ENCODE data around the gene TRERF1. TPM values are rescaled to one million over a fixed set of nuclear protein-coding genes. Genes with fewer than 3 reads are reported as not detected.

Gene TRERF1
- total RNA-seq, 1 donor from 2014 or later, result 13.2 TPM

DNA sequence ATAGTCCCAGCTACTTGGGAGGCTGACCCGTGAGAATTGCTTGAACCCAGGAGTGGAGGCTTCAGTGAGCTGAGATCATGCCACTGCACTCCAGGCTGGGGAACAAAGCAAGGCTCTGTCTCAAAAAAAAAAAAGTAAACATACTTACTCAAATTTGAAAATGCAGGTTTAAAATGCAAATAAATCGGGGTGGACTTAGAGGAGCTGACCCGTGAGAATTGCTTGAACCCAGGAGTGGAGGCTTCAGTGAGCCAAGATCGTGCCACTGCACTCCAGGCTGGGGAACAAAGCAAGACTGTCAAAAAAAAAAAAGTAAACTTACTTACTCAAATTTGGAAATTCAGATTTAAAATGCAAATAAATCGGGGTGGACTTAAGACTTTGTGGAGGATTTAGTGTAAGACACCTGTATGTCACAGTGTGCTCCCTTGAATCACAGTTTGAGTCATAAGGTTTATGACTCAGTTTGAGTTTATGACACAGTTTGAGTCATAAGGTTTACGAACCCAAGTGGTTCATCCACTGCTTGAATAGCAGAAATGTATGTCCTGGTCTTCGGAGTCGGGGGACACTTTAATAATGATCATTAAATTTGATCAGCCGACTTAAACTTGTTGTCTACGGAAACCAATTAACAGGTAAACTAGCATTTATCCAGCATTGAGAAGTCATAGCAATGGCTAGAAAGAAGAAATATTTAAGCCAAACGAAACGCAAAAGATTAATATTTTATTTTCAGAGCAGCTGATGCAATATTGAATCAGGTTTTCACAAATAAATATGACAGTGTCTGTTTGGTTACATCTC is 227.3 kb downstream of the TRERF1 start:
- no peaks in the 10 kb centered on the region for H3K27me3 Mint-ChIP-seq
- H3K9me3 Mint-ChIP-seq, result no peaks in the 10 kb centered on the region
- H3K36me3 Mint-ChIP-seq, result no peaks in the 10 kb centered on the region
- no peak for DNase-seq (ENCODE audit: extremely low spot score, unreplicated experiment)
- peaks cover 16% of the 10 kb centered on the region for H3K4me1 Mint-ChIP-seq (ENCODE audit: unreplicated experiment)
- peak overlapping the region; percentile 77 for H3K27ac Mint-ChIP-seq
- peak overlapping the region; percentile 11 for H3K4me3 Mint-ChIP-seq
- TF ChIP-seq, protein P1, sequence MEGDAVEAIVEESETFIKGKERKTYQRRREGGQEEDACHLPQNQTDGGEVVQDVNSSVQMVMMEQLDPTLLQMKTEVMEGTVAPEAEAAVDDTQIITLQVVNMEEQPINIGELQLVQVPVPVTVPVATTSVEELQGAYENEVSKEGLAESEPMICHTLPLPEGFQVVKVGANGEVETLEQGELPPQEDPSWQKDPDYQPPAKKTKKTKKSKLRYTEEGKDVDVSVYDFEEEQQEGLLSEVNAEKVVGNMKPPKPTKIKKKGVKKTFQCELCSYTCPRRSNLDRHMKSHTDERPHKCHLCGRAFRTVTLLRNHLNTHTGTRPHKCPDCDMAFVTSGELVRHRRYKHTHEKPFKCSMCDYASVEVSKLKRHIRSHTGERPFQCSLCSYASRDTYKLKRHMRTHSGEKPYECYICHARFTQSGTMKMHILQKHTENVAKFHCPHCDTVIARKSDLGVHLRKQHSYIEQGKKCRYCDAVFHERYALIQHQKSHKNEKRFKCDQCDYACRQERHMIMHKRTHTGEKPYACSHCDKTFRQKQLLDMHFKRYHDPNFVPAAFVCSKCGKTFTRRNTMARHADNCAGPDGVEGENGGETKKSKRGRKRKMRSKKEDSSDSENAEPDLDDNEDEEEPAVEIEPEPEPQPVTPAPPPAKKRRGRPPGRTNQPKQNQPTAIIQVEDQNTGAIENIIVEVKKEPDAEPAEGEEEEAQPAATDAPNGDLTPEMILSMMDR (conservative IDR thresholded peaks at IDR 0.05), result no peak

DNA sequence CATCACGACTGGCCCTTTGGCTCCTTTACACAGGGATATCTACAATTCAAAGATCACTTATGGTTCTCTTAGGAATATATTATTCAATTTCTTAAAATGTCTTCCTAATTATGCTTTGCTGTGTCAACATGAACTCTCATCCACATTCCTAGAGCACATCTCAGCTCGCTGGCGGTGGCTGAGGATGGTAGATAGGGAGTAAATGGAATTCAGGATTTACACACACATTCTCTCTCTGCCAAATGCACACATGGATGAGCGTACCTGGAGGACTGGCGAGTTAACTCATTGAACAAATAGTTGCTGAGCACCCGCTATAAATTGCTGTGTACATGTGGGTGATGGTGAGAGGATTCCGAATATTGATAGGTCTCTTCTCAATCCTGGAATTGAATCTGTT is 229.3 kb downstream of the TRERF1 start:
- TF ChIP-seq, protein P1 (conservative IDR thresholded peaks at IDR 0.05), result no peak
- Mint-ChIP-seq H3K27ac (no peak overlapping the region), H3K36me3 (peaks cover 3% of the 10 kb centered on the region), H3K9me3 (no peaks in the 10 kb centered on the region), H3K4me3 (no peak overlapping the region), H3K4me1 (ENCODE audit: unreplicated experiment) (peaks cover 15% of the 10 kb centered on the region), H3K27me3 (no peaks in the 10 kb centered on the region)
- DNase-seq (ENCODE audit: extremely low spot score, unreplicated experiment), result no peak

DNA sequence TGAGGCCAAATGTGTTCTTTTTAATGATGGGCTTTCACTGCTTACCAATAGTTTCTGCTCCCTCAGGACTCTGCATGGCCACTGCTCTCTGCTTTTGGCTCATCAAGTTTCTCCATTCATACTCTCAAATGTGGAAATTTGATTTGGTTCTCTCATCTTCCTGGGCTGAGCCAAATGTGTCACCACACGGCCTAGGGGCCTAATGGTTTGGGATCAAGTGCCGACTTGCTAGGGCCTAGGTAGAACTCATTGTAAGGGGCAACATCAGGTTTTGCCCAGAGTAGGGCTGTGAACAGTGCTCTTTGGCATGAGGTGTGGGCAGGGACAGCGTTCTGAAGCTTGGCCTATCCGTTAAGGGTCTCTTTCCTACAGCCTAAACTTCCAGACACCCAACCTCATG is 230.2 kb downstream of the TRERF1 start:
- peak overlapping the region; percentile 48 for H3K27ac Mint-ChIP-seq

DNA sequence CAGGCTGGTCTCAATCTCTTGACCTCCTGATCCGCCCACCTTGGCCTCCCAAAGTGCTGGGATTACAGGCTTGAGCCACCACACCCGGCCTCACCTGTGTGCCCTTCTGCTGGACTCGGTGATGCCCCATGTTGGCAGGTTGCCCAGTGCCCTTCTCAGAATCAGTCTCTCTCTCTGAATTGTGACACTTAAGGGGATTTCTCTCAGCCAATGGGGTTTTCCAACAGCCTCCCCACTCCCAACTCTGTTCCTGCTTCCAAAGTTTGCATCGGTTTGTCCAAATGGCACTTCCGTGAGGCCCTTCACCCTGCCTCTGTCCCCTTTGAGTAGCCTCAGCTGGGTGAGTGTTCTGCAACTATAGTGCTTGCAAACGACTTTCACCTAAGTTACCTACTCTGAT is 230.9 kb downstream of the TRERF1 start:
- Mint-ChIP-seq H3K27ac (peak overlapping the region; percentile 59), H3K27me3 (no peaks in the 10 kb centered on the region), H3K4me3 (no peak overlapping the region), H3K4me1 (ENCODE audit: unreplicated experiment) (peaks cover 10% of the 10 kb centered on the region), H3K36me3 (peaks cover 4% of the 10 kb centered on the region), H3K9me3 (no peaks in the 10 kb centered on the region)
- DNase-seq (ENCODE audit: extremely low spot score, unreplicated experiment), result no peak
- TF ChIP-seq, protein P1 (conservative IDR thresholded peaks at IDR 0.05), result no peak

More for the DNA sequence above, 230.2 kb downstream of the TRERF1 start:
- TF ChIP-seq, protein P1 (conservative IDR thresholded peaks at IDR 0.05), result no peak
- peaks cover 12% of the 10 kb centered on the region for H3K4me1 Mint-ChIP-seq (ENCODE audit: unreplicated experiment)
- DNase-seq (ENCODE audit: extremely low spot score, unreplicated experiment), result no peak
- H3K4me3 Mint-ChIP-seq, result no peak overlapping the region
- peaks cover 4% of the 10 kb centered on the region for H3K36me3 Mint-ChIP-seq
- no peaks in the 10 kb centered on the region for H3K9me3 Mint-ChIP-seq
- H3K27me3 Mint-ChIP-seq, result no peaks in the 10 kb centered on the region

DNA sequence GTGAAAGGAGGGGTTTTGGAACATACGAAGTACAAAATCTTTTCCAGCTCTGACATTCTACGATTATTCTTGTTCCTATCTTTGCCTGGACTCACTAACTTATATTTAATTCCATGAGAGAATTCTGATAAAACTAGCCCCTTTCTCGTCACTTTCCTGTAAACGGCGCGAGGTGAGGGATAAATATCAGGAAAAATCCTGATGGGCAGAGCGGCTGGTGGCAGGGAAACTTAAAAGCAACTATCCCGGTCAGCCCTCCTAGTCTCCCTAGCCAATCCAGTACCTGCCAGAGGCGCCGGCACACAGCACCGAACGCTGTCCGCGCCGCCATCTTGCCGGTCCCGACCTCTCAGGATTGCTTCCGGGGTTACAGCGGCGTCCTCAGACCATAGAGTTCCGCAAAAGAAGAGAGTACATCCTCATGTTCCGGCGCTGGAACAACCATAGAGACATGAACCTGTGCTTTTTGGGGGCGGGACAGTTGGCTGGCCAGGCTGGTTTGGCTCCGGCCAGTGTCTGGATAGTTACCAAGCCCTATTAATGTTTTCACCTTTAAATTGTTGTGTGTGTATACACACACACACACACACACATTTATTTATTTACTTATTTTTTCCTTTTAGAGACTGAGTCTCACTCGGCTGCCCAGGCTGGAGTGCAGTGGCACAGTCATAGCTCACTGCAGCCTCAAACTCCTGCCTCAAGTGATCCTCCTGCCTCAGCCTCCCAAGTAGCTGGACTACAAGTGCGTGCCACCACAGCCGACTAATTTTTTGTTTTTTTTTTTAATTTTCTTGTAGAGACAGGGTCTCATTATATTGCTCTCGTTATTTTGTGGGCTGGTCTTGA is 234.0 kb downstream of the TRERF1 start, which contains the start of gene MRPS10:
Gene MRPS10, minus strand, starts transcription at position 343 of the 849 bp plus-strand sequence. Its CDS starts 12 bp downstream, at position 331.
- Mint-ChIP-seq H3K4me3 (peak within 1 kb of the TSS; percentile 99), H3K4me1 (ENCODE audit: unreplicated experiment) (peaks cover 14% of the 10 kb centered on the region), H3K27me3 (no peaks in the 10 kb centered on the region), H3K9me3 (no peaks in the 10 kb centered on the region), H3K36me3 (peaks cover 12% of the 10 kb centered on the region), H3K27ac (peak within 1 kb of the TSS; percentile 97)
- TF ChIP-seq, protein P1 (conservative IDR thresholded peaks at IDR 0.05), result no peak
- peak; percentile 91 for DNase-seq (ENCODE audit: extremely low spot score, unreplicated experiment)
